GM18858 (cell line): ENCODE measurements around the gene KCNMB2.

Experiments used
- ATAC-seq: cut with Tn5 transposase; IDR thresholded peaks from one replicate; pipeline ENCODE4 v1.9.1; 2021; ENCODE audit not compliant: unreplicated experiment

The KCNMB2 gene

DNA sequence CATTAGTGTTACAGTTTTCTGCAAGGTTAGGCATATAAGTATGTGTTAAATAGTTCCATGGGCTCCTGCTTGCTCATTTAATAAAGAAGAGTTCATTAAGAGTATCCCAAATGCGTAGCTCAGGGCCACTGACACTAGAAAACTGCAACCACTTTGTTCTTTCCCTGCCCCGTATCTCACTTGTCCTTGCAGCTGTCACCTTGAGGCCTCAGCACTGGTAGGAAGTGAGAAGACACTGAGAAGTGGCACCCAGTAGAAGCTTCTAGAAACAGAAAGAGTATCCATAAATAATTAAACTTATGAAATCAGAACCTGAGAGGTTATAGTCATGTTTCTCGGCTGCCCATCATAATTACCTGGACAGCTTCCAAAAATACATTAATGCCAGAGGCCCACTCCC is 266.0 kb downstream of the KCNMB2 start:
- ATAC-seq: no peak

DNA sequence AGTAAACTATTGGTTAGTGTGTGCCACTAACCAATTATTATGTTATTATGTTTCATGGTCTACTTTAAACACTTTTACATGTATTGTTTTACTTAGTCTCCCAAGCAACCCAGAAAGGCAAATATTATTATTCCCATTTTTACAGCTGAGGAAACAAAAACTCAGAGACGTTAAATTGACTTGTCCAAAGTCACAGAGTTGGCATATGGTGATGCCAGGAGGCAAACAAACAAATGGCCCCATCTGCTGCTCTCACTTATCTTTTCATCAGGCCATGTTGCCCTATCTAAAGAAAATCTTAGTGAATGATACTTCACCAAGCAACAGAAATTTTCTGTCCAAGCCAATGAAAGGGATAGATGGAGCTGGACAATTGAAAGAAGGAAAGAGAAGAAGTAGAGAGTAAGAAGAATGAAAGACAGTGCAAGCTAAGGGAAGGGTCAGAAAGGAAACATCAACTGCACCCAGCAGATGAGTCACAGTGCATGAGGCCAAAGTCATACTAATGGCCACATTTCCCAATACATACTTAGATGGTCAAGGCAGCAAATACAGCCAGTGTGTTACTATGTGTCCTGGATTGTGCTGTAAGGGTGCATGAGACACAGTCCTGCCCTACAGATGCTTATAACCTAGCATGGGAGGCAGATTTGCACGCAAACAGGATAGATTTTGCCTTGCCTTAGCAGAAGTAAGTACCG is 266.9 kb downstream of the KCNMB2 start:
- no peak for ATAC-seq

DNA sequence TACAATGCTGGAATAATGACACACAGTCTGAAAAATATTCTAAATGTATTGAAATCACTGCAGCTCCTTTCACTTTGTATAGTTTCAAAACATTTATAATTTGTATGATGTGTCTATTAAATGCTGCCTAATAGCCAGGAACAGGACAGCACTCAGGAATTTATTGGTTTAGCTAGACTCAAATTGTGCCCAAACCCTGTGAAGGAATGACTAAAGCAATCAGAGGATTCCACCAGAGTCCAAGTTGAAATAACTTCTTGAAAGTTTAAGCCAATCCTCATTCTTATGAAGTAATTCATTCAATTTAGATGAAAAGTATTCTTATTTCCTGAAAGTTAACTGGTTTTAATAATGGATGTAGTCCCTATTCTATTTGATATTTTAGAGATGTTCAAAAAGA is 268.4 kb downstream of the KCNMB2 start:
- ATAC-seq: no peak

DNA sequence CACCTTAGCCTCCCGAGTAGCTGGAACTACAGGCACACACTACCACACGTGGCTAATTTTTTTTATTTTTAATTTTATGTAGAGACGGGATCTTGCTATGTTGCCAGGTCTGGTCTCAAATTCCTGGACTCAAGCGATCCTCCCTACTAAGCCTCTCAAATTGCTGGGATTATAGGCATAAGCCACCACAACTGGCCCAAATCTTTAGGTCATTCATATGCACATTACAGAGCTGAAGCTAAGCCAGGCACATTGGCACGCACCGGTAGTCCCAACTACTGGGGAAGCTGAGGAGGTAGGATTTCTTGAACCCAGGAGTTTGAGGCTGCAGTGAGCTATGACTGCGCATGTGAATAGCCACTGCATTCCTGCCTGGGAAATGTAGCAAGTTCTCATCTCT is 269.5 kb downstream of the KCNMB2 start:
- no peak for ATAC-seq

DNA sequence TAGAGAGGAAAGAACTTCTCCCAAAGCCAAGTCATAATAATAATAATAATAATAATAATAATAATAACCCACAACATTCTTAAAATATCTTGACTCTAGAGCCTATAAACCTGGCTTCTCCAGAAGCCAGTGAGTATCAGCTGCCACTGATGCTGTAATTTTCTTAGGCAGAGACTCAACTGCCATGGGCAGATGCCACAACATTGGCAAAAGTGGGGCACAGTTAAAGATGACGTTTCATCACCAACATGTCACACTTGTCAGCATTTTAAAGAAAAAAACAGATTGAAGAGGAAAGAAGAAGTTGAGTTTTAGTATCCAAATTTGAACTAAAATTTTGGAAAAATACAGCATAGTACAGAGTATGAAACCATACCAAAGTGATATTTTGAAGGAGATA is 270.4 kb downstream of the KCNMB2 start:
- no peak for ATAC-seq

DNA sequence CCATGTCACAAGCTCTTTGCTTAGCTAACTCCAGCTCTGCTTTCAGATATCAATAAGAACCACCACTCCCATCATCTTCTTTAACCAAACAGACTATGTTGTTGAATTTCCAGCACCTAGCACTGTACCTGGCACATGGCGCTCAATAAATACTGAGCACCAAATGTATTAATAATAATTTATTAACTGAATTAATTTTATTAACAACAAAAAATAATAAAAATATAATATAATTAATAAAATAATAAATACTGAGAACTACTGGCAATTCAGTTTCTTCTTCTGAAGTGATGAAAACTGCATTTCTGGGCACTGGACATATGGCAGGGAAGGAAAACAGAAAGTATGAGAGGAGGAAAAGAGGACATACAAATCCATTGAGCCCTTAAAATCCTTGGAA is 271.5 kb downstream of the KCNMB2 start:
- no peak for ATAC-seq

DNA sequence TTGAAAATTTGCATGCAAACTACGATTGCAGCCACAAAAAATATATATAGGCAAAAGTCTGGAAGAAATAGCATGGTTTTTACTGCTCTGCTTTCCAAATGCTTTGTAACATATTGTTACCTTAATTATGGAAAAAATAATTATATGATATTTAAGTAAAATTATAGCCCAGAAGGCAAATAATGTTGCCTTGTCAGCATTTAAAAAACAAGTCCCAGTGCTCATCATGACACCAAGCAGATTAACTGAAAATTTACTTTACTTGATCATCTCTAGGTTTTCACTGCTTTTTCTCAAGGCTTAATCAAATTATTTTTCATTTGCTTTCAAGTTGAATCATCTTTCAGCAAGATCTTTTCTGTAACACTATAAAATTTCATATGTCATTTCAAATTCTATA is 272.5 kb downstream of the KCNMB2 start:
- no peak for ATAC-seq

DNA sequence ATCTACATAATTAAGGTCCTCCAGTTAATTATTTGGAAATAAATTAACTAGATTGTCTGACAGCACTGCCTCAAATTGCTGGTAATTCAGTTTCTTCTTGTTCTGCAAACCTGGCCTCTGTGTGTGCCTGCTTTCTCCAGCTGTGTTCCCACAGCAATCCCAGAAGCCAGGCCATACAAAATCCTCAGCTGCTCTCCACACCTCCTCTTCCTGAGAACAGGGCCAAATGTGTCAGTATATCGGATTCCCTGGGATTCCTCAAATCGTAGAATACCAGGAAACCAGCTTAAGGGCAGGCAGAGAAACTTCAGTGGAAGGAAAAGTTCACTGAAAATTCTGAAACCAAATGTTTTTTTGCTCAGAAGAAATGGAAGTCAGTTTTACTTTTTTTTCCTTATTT is 273.9 kb downstream of the KCNMB2 start:
- no peak for ATAC-seq

DNA sequence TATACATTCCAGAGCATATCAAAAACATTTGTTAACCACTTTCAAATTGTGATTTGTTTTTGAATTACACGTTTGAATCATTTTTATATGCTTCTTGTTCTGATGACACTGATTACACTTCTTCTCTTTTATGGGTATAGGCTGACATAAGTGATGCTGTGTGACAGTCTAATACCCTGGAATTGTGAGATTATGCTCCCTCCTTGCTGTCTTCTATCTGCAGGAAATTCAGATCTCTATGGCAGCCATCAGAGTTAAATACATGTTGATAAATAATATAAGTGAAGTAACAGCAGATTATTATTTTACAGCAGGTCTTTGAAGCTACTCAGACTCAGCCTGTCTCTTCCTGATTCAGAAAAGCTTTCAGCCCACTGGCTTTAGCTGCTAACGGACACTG is 286.5 kb downstream of the KCNMB2 start:
- ATAC-seq: no peak

DNA sequence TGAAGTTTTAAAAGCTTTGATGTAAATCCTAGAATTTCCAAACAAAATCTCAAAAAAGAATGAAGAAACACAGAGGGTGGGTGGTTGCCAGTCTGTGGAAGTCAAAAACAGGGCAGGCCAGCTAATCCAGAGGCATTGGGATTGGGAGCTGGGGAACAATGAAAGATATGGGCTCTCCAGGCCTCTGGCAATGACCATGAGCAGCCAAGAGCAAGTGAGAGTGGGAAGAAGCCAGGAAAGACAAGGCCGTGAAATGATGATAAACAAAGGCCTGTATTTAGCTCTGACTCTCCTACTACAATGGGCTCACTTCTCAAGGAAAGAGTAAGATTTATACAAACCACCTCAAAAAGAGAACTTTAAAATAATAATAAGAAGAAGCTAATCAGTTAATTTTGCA is 286.9 kb downstream of the KCNMB2 start:
- no peak for ATAC-seq

DNA sequence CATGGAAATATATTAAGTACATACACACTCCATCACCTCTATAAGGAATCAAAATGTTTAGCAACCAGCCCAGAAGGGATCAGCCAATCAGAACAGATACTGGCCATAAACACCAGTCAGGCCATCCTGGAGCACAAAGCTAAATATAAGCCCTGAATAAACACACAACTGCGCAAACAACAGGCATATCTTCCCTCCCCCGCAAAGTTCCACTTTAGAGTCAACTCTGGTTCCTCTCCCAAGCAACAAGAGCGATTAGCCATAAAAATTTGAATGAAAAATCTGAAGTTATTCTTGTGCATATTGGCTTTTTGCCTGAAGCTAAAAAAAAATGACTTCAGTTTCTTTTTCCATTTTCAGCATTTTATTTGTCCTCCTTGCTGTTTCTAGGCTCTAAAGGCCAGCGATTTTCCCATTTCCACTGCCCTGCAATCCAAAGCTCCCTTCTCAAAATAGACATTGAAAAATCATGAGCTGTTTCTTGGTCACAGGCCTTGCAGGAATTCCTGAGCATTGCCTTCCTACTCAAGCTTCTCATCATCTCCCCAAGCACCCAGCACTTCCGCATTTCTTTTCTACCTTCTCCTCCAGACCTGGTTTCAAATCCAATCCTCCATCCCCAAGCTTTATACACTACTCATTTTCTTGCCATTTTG is 287.5 kb downstream of the KCNMB2 start:
- ATAC-seq: no peak

DNA sequence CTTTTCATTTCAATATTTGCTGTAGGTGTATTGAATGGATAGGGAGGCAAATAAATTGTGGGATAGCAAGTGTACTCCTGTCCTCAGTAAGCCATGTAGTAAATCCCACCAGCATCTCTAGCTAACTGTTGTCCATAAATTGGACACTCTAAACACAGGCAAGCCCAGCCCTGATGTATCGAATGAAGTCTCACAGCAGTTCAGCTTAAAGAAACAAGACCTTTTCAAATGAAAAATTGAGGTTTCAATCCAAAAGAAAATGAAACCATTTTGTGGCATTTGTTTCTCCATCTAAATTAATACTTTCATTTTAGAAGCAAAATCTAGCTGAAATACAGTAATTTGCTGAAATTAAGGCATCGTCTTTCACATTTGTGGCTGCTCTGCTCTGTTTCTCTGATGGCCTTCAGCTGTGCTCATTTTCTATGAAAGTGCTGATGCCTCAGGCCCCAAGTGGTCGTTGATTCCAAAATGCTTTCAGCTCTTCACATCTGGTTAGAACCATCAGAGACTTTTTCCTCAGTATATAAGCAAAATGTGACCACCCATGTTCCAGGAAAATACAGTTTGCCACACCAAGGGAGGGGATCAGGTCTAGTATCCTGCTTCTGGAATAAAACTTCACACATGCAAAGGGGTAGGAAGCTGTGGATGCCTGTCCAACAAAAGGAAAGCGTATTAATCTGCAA is 290.3 kb downstream of the KCNMB2 start:
- ATAC-seq: peak; percentile 51

DNA sequence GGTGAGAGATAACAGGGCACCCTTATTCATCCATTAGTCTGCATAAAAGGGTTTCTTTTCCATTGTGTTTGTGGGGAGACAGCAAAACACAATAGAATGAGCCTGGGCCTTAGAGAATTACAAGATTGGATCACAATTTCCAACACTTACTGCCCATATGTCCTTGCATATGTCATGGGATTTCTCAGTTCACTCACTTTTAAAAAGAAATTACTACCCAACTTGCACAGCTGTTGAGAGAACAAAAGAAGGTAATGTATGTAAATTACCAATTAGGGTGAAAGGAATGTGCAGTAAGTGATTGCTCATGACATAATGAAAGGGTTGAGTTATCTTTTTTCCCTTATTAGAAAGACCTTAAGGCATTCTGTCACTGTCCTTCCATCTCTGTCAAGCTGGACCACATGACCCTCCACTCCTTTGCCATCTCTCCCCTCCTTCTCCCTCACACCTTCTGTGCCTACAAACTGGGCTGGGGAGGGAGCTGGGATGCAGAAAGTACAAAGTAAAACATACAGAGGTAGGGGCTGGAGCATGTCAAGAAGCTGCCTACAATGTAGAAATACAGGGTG is 291.1 kb downstream of the KCNMB2 start:
- ATAC-seq: no peak

DNA sequence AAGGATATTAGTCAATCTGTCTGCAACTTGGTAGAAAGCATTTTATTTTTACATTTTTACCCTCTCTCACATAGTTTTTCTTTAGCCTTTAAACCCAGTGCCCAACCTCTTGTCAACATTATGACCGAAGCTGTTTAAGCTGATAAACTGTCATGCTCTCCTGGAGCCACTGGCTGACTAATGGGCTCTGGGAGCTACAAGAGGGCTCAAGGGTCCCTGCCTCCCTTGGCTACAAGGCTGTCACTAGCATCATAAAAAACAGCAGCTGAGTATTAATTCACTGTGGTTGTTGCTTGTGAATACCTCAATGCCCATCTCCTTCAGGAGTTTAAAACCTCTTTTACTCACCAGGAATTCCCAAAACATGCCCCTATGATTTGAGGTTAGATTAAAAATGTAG is 297.5 kb downstream of the KCNMB2 start:
- no peak for ATAC-seq

DNA sequence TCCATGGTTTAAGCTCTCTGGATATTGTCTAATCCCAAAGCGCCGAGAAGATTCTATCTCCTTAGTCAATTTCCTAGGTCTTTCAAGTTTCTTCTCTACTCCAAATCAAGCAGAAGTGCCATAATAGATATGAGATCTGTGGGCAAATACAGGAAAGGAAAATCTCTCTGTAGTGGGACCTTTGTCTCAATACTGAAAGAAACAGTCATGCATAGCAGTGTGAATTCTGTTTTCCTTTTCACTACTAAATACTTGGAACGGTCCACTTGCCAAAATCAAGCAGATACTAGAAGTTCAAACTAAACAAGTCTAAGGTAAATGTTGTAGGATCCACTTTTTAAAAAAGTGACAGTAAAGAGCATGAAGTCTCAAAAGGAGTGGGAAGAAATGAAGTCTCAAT is 298.8 kb downstream of the KCNMB2 start:
- no peak for ATAC-seq

DNA sequence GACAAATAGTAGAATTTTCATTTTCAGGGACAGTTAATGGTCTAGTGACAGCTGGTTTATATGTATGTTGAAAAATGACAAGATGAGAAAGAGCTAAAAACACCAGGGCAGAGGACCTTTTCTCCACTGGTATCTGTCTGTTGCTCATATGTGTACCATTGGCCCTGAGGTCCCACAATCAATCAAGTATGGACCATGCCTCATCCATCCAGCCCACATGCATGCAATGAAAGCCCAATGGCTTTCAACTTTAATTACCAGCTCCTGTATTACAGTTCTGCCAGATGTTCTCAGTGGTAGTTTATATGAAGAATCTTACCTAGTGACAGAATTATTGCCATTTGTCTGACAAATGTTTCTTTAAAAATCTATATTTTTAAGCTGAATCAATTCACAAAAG is 301.3 kb downstream of the KCNMB2 start:
- no peak for ATAC-seq

DNA sequence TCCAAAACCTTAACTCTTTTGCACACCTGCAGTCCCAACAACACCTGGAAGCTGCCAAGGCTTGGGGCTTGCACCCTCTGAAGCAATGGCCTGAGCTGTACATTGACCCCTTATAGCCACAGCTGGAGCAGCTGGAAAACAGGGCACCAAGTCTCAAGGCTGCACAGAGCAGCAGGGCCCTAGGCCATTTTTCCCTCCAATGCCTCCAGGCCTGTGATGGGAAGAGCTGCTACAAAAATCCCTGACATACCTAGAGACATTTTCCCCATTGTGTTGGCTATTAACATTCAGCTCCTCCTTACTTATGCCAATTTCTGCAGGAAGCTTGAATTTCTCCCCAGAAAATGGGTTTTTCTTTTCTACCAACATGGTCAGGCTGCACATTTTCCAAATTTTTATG is 304.4 kb downstream of the KCNMB2 start:
- ATAC-seq: no peak

DNA sequence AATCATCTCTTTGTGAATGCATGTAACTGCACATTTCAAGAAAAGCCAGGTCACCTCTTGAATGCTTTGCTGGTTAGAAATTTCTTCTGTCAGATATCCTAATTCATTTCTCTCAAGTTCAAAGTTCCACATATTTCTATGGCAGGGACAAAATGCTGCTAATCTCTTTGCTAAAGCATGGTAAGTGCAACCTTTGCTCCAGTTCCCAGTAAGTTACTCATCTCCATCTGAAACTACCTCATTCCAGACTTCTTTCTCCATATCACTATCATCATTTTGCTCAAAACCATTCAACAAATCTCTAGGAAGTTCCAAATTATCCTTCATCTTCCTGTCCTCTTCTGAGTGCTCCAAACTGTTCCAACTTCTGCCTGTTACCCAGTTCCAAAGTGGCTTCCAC is 304.8 kb downstream of the KCNMB2 start:
- ATAC-seq: no peak

DNA sequence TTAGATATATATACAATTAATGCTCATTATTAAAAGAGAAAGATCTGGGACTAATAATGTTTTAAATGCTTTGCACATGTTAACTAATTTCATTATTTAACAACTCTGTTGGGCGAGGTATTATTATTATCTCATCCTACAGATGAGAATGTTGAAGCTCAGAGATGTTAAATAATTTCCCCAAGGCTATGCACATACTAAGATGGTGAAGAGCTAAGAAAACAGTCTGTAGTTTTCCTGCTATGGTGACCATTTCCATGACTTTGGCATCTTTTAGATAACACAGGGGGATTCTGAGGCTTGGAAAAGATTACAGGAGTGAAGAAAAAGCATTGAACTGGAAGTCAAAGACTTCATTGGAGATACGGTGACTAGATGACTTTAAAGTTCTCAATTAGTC is 308.7 kb downstream of the KCNMB2 start:
- ATAC-seq: no peak

DNA sequence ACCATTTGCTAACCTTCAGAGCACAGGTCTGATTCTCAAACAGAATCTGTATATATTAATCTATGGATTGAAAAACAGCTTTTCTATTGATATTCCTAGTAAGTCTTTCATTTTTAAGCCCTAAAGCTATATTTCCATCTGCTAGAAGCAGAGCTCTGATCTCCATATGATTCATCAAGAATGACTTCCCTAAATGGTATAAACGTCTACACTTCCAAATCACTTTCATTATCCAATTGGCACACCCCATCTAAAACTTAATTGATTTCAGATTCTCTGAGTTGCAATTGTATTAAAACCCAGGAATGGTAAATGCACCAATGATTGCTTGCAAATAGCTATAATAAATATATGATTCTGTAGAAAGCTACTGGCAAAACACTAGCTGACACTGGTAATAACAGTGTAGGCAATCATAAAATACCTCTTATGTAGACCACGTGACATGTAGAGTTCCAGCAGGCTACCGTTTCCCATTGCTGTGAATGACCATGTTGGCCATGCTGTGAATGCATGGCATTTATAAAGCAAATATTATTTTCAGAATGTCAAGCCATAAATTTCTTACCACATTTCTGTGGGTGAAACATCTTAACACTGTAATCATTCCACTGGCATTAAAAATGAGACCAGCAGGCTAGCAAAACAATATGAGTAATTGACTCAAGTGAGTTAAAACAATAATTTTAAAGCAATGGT is 309.3 kb downstream of the KCNMB2 start:
- ATAC-seq: no peak

DNA sequence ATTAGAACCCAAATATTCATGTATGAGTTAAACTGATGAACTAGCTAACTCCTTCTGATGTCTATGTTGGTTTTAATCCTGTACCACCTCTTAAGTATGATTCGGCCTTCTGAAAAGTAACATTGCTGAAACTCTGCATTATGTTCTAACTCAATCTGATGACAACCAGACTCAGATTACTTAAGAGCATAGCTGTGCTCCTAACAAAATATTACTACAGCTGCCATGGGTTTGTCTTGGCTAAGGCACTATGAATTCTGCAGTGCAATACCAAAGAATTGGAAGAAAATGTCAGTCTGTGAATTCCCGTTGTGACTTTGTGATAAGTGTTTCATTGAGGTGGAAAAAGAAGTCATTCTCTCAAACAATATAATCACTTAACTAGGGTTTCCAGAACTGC is 311.0 kb downstream of the KCNMB2 start:
- ATAC-seq: no peak
